ENCODE measurements around the gene ITGAL. TPM values are rescaled to one million over a fixed set of nuclear protein-coding genes. Genes with fewer than 3 reads are reported as not detected.
A peak's percentile ranks its signal among the peaks of the same experiment; 100 is the strongest.

Gene ITGAL
- not detected for total RNA-seq (2021; fragmentation: NEBNext Ultra II Directional; extraction: Animal tissue kit (Norgen Biotek cat#: 25700))
- long read RNA-seq: 0 reads

GRCh38 chr16:30472328-30472942 lies at the start of gene ITGAL:
Gene ITGAL (plus strand): TSS chr16:30472742. CDS start chr16:30472838, 96 bp downstream.
- Mint-ChIP-seq H3K27ac (no peak within 1 kb of the TSS), H3K9me3 (no peaks in the 10 kb centered on the region), H3K4me3 (no peak within 1 kb of the TSS), H3K4me1 (ENCODE audit: low read depth) (no peaks in the 10 kb centered on the region), H3K36me3 (ENCODE audit: low read depth) (no peaks in the 10 kb centered on the region), H3K27me3 (ENCODE audit: insufficient read depth) (peaks cover 22% of the 10 kb centered on the region)
- DNase-seq: no peak
- TF ChIP-seq CTCF (IDR thresholded peaks at IDR 0.05): no peak

GRCh38 chr16:30428055-30428454 lies 44.5 kb upstream of the ITGAL start:
- Mint-ChIP-seq H3K4me1 (ENCODE audit: low read depth) (no peaks in the 10 kb centered on the region), H3K36me3 (ENCODE audit: low read depth) (peaks cover 11% of the 10 kb centered on the region), H3K4me3 (no peak overlapping the region; the same call in 1 of the 2 replicates), H3K27me3 (ENCODE audit: insufficient read depth) (peaks cover 5% of the 10 kb centered on the region), H3K27ac (no peak overlapping the region), H3K9me3 (no peaks in the 10 kb centered on the region)
- no peak for DNase-seq
- no peak for TF ChIP-seq CTCF (IDR thresholded peaks at IDR 0.05)

GRCh38 chr16:30429418-30429677 lies 43.2 kb upstream of the ITGAL start:
- DNase-seq: no peak
- Mint-ChIP-seq H3K36me3 (ENCODE audit: low read depth) (peaks cover 11% of the 10 kb centered on the region), H3K27me3 (ENCODE audit: insufficient read depth) (peaks cover 6% of the 10 kb centered on the region), H3K4me1 (ENCODE audit: low read depth) (no peaks in the 10 kb centered on the region), H3K4me3 (no peak overlapping the region), H3K9me3 (no peaks in the 10 kb centered on the region), H3K27ac (no peak overlapping the region)
- no peak for TF ChIP-seq CTCF (IDR thresholded peaks at IDR 0.05)

GRCh38 chr16:30429678-30430427 lies 42.7 kb upstream of the ITGAL start, which contains the start of gene DCTPP1:
Gene DCTPP1 (minus strand): TSS chr16:30430030. CDS start chr16:30429980, 50 bp downstream.
- Mint-ChIP-seq H3K27ac (no peak within 1 kb of the TSS), H3K4me1 (ENCODE audit: low read depth) (no peaks in the 10 kb centered on the region), H3K4me3 (no peak within 1 kb of the TSS), H3K36me3 (ENCODE audit: low read depth) (peaks cover 11% of the 10 kb centered on the region), H3K9me3 (no peaks in the 10 kb centered on the region), H3K27me3 (ENCODE audit: insufficient read depth) (peaks cover 6% of the 10 kb centered on the region)
- peak; percentile 98 for DNase-seq
- TF ChIP-seq CTCF (IDR thresholded peaks at IDR 0.05): peak; percentile 83

- Mint-ChIP-seq H3K36me3 (ENCODE audit: low read depth) (peaks cover 11% of the 10 kb centered on the region), H3K4me3 (no peak overlapping the region), H3K9me3 (no peaks in the 10 kb centered on the region), H3K4me1 (ENCODE audit: low read depth) (no peaks in the 10 kb centered on the region), H3K27me3 (ENCODE audit: insufficient read depth) (peaks cover 6% of the 10 kb centered on the region), H3K27ac (no peak overlapping the region)
- DNase-seq: no peak
- TF ChIP-seq CTCF (IDR thresholded peaks at IDR 0.05): peak; percentile 62
These were observed 42.0 kb upstream of the ITGAL start for GRCh38 chr16:30430428-30430970.
